ENCODE data around the gene SYNE2. TPM values are rescaled to one million over a fixed set of nuclear protein-coding genes. Genes with fewer than 3 reads are reported as not detected.
"Not testable (repeated sequence)": the region's sequence is repeated elsewhere in the genome, so short reads cannot be mapped to it uniquely, and the experiment has no call there.

The SYNE2 gene
- total RNA-seq, 2 experiments from 2014 or later: 18.4 to 21.8 TPM

GRCh38 chr14:64109819-64110554, 257.2 kb downstream of the SYNE2 start:
- POLR2A ChIA-PET: no interaction called here
- no peak overlapping the region for H3K27ac Mint-ChIP-seq
- CTCF ChIA-PET: no interaction called here

GRCh38 chr14:64110802-64111201, 258.0 kb downstream of the SYNE2 start:
- Mint-ChIP-seq H3K4me1 (no peaks in the 10 kb centered on the region), H3K9me3 (ENCODE audit: low read depth) (no peaks in the 10 kb centered on the region), H3K27me3 (no peaks in the 10 kb centered on the region), H3K4me3 (no peak overlapping the region), H3K36me3 (ENCODE audit: low read depth) (peaks cover 2% of the 10 kb centered on the region), H3K27ac (no peak overlapping the region)
- POLR2A ChIA-PET: no interaction called here
- ATAC-seq: no peak
- DNase-seq: no peak
- CTCF ChIA-PET: no interaction called here
- intact Hi-C loops (cut with DNase I, micrococcal nuclease): no loop called here

More at GRCh38 chr14:64109819-64110554, 257.2 kb downstream of the SYNE2 start:
- intact Hi-C loops (cut with DNase I, micrococcal nuclease): no loop called here
- no peak overlapping the region for H3K4me3 Mint-ChIP-seq
- DNase-seq (no peak), ATAC-seq (no peak)
- H3K36me3 Mint-ChIP-seq (ENCODE audit: low read depth): peaks cover 2% of the 10 kb centered on the region
- H3K4me1 Mint-ChIP-seq: no peaks in the 10 kb centered on the region
- no peaks in the 10 kb centered on the region for H3K27me3 Mint-ChIP-seq
- H3K9me3 Mint-ChIP-seq (ENCODE audit: low read depth): no peaks in the 10 kb centered on the region

- Mint-ChIP-seq H3K4me3 (no peak overlapping the region), H3K27me3 (no peaks in the 10 kb centered on the region), H3K4me1 (no peaks in the 10 kb centered on the region), H3K27ac (no peak overlapping the region), H3K36me3 (ENCODE audit: low read depth) (peaks cover 4% of the 10 kb centered on the region), H3K9me3 (ENCODE audit: low read depth) (no peaks in the 10 kb centered on the region)
- POLR2A ChIA-PET: no interaction called here
- intact Hi-C loops (cut with DNase I, micrococcal nuclease): no loop called here
- CTCF ChIA-PET: interaction anchor here (0.6 to 1.5 kb wide), 2 partner anchors 10 to 366 kb away, joined by 3 to 4 read pairs; no protein-coding TSS in a partner anchor
- no peak for DNase-seq
- ATAC-seq: no peak
Observed at GRCh38 chr14:64112867-64113678, 260.3 kb downstream of the SYNE2 start.

- H3K27ac Mint-ChIP-seq: no peak overlapping the region
- POLR2A ChIA-PET: no interaction called here
Observed at GRCh38 chr14:64114166-64114565, 261.4 kb downstream of the SYNE2 start.

GRCh38 chr14:64114796-64115195, 262.0 kb downstream of the SYNE2 start:
- CTCF ChIA-PET: interaction anchor here (1.0 to 1.5 kb wide), 2 partner anchors 9 to 21 kb away, joined by 3 to 4 read pairs; no protein-coding TSS in a partner anchor
- Mint-ChIP-seq H3K27me3 (no peaks in the 10 kb centered on the region), H3K4me1 (peaks cover 6% of the 10 kb centered on the region), H3K27ac (no peak overlapping the region), H3K36me3 (ENCODE audit: low read depth) (peaks cover 13% of the 10 kb centered on the region), H3K4me3 (no peak overlapping the region), H3K9me3 (ENCODE audit: low read depth) (no peaks in the 10 kb centered on the region)
- POLR2A ChIA-PET: no interaction called here
- intact Hi-C loops (cut with DNase I, micrococcal nuclease): no loop called here
- DNase-seq (no peak), ATAC-seq (no peak)

More at GRCh38 chr14:64114166-64114565, 261.4 kb downstream of the SYNE2 start:
- CTCF ChIA-PET: interaction anchor here (0.9 to 1.5 kb wide), 3 partner anchors 9 to 77 kb away, joined by 3 to 4 read pairs (median 3); no protein-coding TSS in a partner anchor
- H3K36me3 Mint-ChIP-seq (ENCODE audit: low read depth): peaks cover 7% of the 10 kb centered on the region
- H3K4me1 Mint-ChIP-seq: peaks cover under 1% of the 10 kb centered on the region
- no peaks in the 10 kb centered on the region for H3K9me3 Mint-ChIP-seq (ENCODE audit: low read depth)
- no peak for DNase-seq
- H3K27me3 Mint-ChIP-seq: no peaks in the 10 kb centered on the region
- no peak overlapping the region for H3K4me3 Mint-ChIP-seq
- intact Hi-C loops (cut with DNase I, micrococcal nuclease): no loop called here
- ATAC-seq: no peak

GRCh38 chr14:64115401-64115800, 262.6 kb downstream of the SYNE2 start:
- no peak overlapping the region for H3K27ac Mint-ChIP-seq

GRCh38 chr14:64117671-64118402, 265.0 kb downstream of the SYNE2 start:
- Mint-ChIP-seq H3K36me3 (ENCODE audit: low read depth) (peaks cover 20% of the 10 kb centered on the region), H3K27ac (no peak overlapping the region), H3K4me1 (peaks cover 6% of the 10 kb centered on the region), H3K27me3 (no peaks in the 10 kb centered on the region), H3K4me3 (no peak overlapping the region), H3K9me3 (ENCODE audit: low read depth) (no peaks in the 10 kb centered on the region)
- intact Hi-C loops (cut with DNase I, micrococcal nuclease): no loop called here
- POLR2A ChIA-PET: no interaction called here
- CTCF ChIA-PET: no interaction called here
- ATAC-seq (no peak), DNase-seq (no peak)

More at GRCh38 chr14:64115401-64115800, 262.6 kb downstream of the SYNE2 start:
- no peak for ATAC-seq
- intact Hi-C loops (cut with DNase I, micrococcal nuclease): no loop called here
- no peak for DNase-seq
- H3K27me3 Mint-ChIP-seq: no peaks in the 10 kb centered on the region
- no peaks in the 10 kb centered on the region for H3K9me3 Mint-ChIP-seq (ENCODE audit: low read depth)
- H3K4me1 Mint-ChIP-seq: peaks cover 6% of the 10 kb centered on the region
- peaks cover 13% of the 10 kb centered on the region for H3K36me3 Mint-ChIP-seq (ENCODE audit: low read depth)
- no peak overlapping the region for H3K4me3 Mint-ChIP-seq
- CTCF ChIA-PET: no interaction called here
- POLR2A ChIA-PET: no interaction called here

- ATAC-seq; POLR2A ChIA-PET; H3K4me1 Mint-ChIP-seq; CTCF ChIA-PET; intact Hi-C loops (cut with DNase I, micrococcal nuclease); H3K27ac Mint-ChIP-seq; H3K27me3 Mint-ChIP-seq; H3K9me3 Mint-ChIP-seq (ENCODE audit: low read depth); DNase-seq; H3K4me3 Mint-ChIP-seq: not testable (repeated sequence)
- peaks cover 25% of the 10 kb centered on the region for H3K36me3 Mint-ChIP-seq (ENCODE audit: low read depth)
Observed at GRCh38 chr14:64118403-64118742, 265.6 kb downstream of the SYNE2 start.

GRCh38 chr14:64118892-64119291, 266.1 kb downstream of the SYNE2 start:
- intact Hi-C loops (cut with DNase I, micrococcal nuclease): no loop called here
- Mint-ChIP-seq H3K36me3 (ENCODE audit: low read depth) (peaks cover 27% of the 10 kb centered on the region), H3K9me3 (ENCODE audit: low read depth) (no peaks in the 10 kb centered on the region), H3K27ac (no peak overlapping the region), H3K27me3 (no peaks in the 10 kb centered on the region), H3K4me1 (peaks cover 12% of the 10 kb centered on the region), H3K4me3 (no peak overlapping the region)
- POLR2A ChIA-PET: no interaction called here
- CTCF ChIA-PET: no interaction called here
- no peak for DNase-seq
- ATAC-seq: no peak

GRCh38 chr14:64119500-64119899, 266.7 kb downstream of the SYNE2 start:
- Mint-ChIP-seq H3K4me3 (no peak overlapping the region), H3K4me1 (peaks cover 12% of the 10 kb centered on the region), H3K27me3 (no peaks in the 10 kb centered on the region), H3K36me3 (ENCODE audit: low read depth) (peaks cover 27% of the 10 kb centered on the region), H3K9me3 (ENCODE audit: low read depth) (no peaks in the 10 kb centered on the region), H3K27ac (peak overlapping the region; percentile 55)
- peak; percentile 76 for ATAC-seq
- CTCF ChIA-PET: interaction anchor here (1.0 kb wide), 1 partner anchor 11 kb away, joined by 4 read pairs; no protein-coding TSS in a partner anchor
- DNase-seq: peak; percentile 17
- intact Hi-C loops (cut with DNase I, micrococcal nuclease): no loop called here
- POLR2A ChIA-PET: no interaction called here

- ChIA-PET POLR2A (no interaction called here), CTCF (interaction anchor here (1.0 kb wide), 1 partner anchor 11 kb away, joined by 4 read pairs; no protein-coding TSS in a partner anchor)
- Mint-ChIP-seq H3K27me3 (no peaks in the 10 kb centered on the region), H3K4me1 (peaks cover 12% of the 10 kb centered on the region), H3K36me3 (ENCODE audit: low read depth) (peaks cover 28% of the 10 kb centered on the region), H3K27ac (no peak overlapping the region), H3K9me3 (ENCODE audit: low read depth) (no peaks in the 10 kb centered on the region), H3K4me3 (no peak overlapping the region)
- DNase-seq (no peak), ATAC-seq (no peak)
- intact Hi-C loops (cut with DNase I, micrococcal nuclease): loop anchor here in 1 of 2 experiments (10.0 kb wide), 1 partner anchor 175 kb away; the partner anchor contains the start of gene ESR2
Observed at GRCh38 chr14:64119980-64120379, 267.2 kb downstream of the SYNE2 start.

Measured in activated CD4-positive, alpha-beta T cell treated with anti-CD3 and anti-CD28 coated beads for 36 hours (primary cell).